Measurements from ENCODE around the gene AMN.

The AMN gene

GRCh38 chr14:102927878-102928411 is 5.5 kb downstream of the AMN start:
- Histone ChIP-seq H3K4me1 (peaks cover 0 to 39% (median 33%) of the 10 kb centered on the region in 4 donors), H3K4me3 (peak overlapping the region; percentile 42 to 54), H3K36me3 (peaks cover 2 to 14% (median 13%) of the 10 kb centered on the region in 3 donors), H3K27ac (no peak overlapping the region), H3K27me3 (peaks cover 5 to 77% of the 10 kb centered on the region in 2 donors), H3K9me3 (no peaks in the 10 kb centered on the region)
- intact Hi-C loops (cut with DNase I; ENCODE audit: low total_unique reads) = no loop called here
- no peak for DNase-seq
- TF ChIP-seq CTCF (IDR thresholded peaks at IDR 0.05) = no peak

GRCh38 chr14:102928412-102929240 is 6.2 kb downstream of the AMN start:
- TF ChIP-seq CTCF (IDR thresholded peaks at IDR 0.05) = no peak
- no peak overlapping the region for H3K27ac ChIP-seq
- peaks cover 9 to 21% (median 20%) of the 10 kb centered on the region in 3 donors for H3K36me3 ChIP-seq
- H3K9me3 ChIP-seq = no peaks in the 10 kb centered on the region
- intact Hi-C loops (cut with DNase I; ENCODE audit: low total_unique reads) = no loop called here
- H3K4me3 ChIP-seq = peak overlapping the region; percentile 42 to 54
- DNase-seq = peak in 1 of 2 donors; percentile 34
- peaks cover 0 to 33% (median 28%) of the 10 kb centered on the region in 4 donors for H3K4me1 ChIP-seq
- H3K27me3 ChIP-seq = peaks cover 5 to 70% of the 10 kb centered on the region in 2 donors

DNA sequence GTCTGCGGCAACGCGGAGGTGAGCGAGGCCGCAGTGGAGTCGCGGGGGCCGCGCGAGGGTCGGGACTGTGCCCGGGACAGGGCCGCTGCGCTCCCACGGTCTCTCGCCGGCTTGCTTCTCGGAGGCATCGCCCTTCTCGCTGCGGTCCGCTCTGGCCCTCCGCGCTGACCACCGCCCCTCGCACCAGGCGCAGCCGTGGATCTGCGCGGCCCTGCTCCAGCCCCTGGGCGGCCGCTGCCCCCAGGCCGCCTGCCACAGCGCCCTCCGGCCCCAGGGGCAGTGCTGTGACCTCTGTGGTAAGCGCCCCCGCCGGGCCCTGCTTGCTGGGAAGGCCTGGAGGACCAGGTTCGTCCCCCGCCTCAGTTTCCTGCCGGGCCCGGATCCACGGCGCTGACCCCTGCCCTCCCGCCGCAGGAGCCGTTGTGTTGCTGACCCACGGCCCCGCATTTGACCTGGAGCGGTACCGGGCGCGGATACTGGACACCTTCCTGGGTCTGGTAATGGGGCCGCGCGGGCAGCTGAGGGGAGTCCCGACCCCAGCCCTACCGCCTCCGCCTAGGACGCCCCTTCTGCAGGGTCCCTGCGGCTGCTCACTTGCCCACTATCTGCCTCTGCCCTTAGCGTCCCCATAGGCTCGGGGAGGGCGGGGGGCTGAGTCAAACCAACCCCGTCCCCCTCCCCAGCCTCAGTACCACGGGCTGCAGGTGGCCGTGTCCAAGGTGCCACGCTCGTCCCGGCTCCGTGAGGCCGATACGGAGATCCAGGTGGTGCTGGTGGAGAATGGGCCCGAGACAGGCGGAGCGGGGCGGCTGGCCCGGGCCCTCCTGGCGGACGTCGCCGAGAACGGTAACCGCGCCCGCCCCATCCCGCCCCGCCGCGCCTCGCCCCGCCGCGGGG is 7.0 kb downstream of the AMN start:
- peak overlapping the region; percentile 42 to 54 for H3K4me3 ChIP-seq
- no peak overlapping the region for H3K27ac ChIP-seq
- no peak for TF ChIP-seq CTCF (IDR thresholded peaks at IDR 0.05)
- H3K4me1 ChIP-seq = peaks cover 0 to 31% (median 28%) of the 10 kb centered on the region in 4 donors
- peaks cover 17 to 29% (median 29%) of the 10 kb centered on the region in 3 donors for H3K36me3 ChIP-seq
- intact Hi-C loops (cut with DNase I; ENCODE audit: low total_unique reads) = no loop called here
- no peaks in the 10 kb centered on the region for H3K9me3 ChIP-seq
- H3K27me3 ChIP-seq = peaks cover 5 to 61% of the 10 kb centered on the region in 2 donors
- DNase-seq = no peak

DNA sequence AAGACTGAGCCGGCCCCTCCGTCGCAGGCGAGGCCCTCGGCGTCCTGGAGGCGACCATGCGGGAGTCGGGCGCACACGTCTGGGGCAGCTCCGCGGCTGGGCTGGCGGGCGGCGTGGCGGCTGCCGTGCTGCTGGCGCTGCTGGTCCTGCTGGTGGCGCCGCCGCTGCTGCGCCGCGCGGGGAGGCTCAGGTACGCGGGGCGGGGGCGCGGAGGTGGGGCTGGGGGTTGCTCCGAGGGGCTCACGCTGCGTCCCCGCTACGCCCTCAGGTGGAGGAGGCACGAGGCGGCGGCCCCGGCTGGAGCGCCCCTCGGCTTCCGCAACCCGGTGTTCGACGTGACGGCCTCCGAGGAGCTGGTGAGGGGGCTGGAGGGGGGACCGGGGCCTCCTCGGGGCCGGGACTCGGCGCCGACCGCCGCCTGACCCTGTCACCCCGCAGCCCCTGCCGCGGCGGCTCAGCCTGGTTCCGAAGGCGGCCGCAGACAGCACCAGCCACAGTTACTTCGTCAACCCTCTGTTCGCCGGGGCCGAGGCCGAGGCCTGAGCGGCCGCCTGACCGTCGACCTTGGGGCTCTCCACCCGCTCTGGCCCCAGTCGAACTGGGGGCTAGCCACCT is 7.8 kb downstream of the AMN start:
- peaks cover 18 to 36% (median 30%) of the 10 kb centered on the region in 3 donors for H3K36me3 ChIP-seq
- peaks cover 5 to 54% of the 10 kb centered on the region in 2 donors for H3K27me3 ChIP-seq
- no peak overlapping the region for H3K27ac ChIP-seq
- intact Hi-C loops (cut with DNase I; ENCODE audit: low total_unique reads) = no loop called here
- no peak for DNase-seq
- no peaks in the 10 kb centered on the region for H3K9me3 ChIP-seq
- peak overlapping the region in 1 of 2 donors; percentile 54 for H3K4me3 ChIP-seq
- peaks cover 0 to 31% (median 28%) of the 10 kb centered on the region in 4 donors for H3K4me1 ChIP-seq
- TF ChIP-seq CTCF (IDR thresholded peaks at IDR 0.05) = no peak

All from tibial artery (tissue), 4 donors.